Neuronal stem cell (in vitro differentiated cells): Measurements from ENCODE around the gene RPIA.
"Not testable (repeated sequence)": the region's sequence is repeated elsewhere in the genome, so short reads cannot be mapped to it uniquely, and the experiment has no call there.

ENCODE experiments used
- DNase-seq: peaks from one replicate; pipeline ENCODE4 v3.0.0-alpha.2; 2013; ENCODE audit warnings: low spot score
- H2AFZ ChIP-seq: one replicate; pipeline ENCODE4 v1.6.1; 2013; ENCODE audit warnings: mild to moderate bottlenecking, low read length, inconsistent platforms
- H2AK5ac ChIP-seq: 2 replicates; pipeline ENCODE4 v1.6.1; 2013; ENCODE audit warnings: low read depth, mild to moderate bottlenecking, inconsistent platforms, low read length, moderate library complexity, mixed read lengths
- H2BK120ac ChIP-seq: 2 replicates; pipeline ENCODE4 v1.6.1; 2013; ENCODE audit warnings: low read depth, mild to moderate bottlenecking, inconsistent platforms, low read length, moderate library complexity, mixed read lengths
- H2BK12ac ChIP-seq: one replicate; pipeline ENCODE4 v1.6.1; 2013; ENCODE audit warnings: low read length, inconsistent platforms
- H2BK15ac ChIP-seq: 2 replicates; pipeline ENCODE4 v1.6.1; 2013; ENCODE audit warnings: mild to moderate bottlenecking, low read length, inconsistent platforms, mixed read lengths
- H2BK5ac ChIP-seq: one replicate; pipeline ENCODE4 v1.6.1; 2013; ENCODE audit warnings: inconsistent platforms, mild to moderate bottlenecking, low read length, moderate library complexity
- H3K14ac ChIP-seq: one replicate; pipeline ENCODE4 v1.6.1; 2013; ENCODE audit warnings: low read length, inconsistent platforms
- H3K18ac ChIP-seq: 2 replicates; pipeline ENCODE4 v1.6.1; 2013; ENCODE audit warnings: low read length, inconsistent platforms
- H3K23ac ChIP-seq: 2 replicates; pipeline ENCODE4 v1.6.1; 2013; ENCODE audit warnings: low read depth, mild to moderate bottlenecking, mixed read lengths, low read length, inconsistent platforms; ENCODE audit not compliant: poor library complexity
- H3K27ac ChIP-seq: replicated peaks from 3 replicates; pipeline ENCODE4 v1.5.1; 2013; ENCODE audit warnings: low read length, inconsistent platforms
- H3K27me3 ChIP-seq, 3 experiments: 2 replicates each; pipeline ENCODE4 v1.6.1; 2013; ENCODE audit warnings: low read length in 3 of 3, mild to moderate bottlenecking in 2 of 3, inconsistent platforms in 1 of 3, low read depth in 1 of 3, mixed read lengths in 1 of 3, moderate library complexity in 1 of 3; ENCODE audit not compliant: control insufficient read depth in 3 of 3, insufficient read depth in 3 of 3
- H3K36me3 ChIP-seq, 2 donors: replicated peaks in 1 of 2; 2 replicates each; pipeline ENCODE4 v1.6.1; 2013; ENCODE audit warnings: low read length in 2 of 2; ENCODE audit not compliant: control insufficient read depth in 2 of 2, insufficient read depth in 2 of 2
- H3K4ac ChIP-seq: 2 replicates; pipeline ENCODE4 v1.6.1; 2013; ENCODE audit warnings: inconsistent platforms, mild to moderate bottlenecking, low read length, moderate library complexity
- H3K4me1 ChIP-seq, 2 donors: 1 replicate in 1 of 2; 2 replicates in 1 of 2; pipeline ENCODE4 v1.6.1; 2013; ENCODE audit warnings: low read length in 2 of 2, low read depth in 1 of 2; ENCODE audit not compliant: control insufficient read depth in 2 of 2, insufficient read depth in 1 of 2
- H3K4me2 ChIP-seq: one replicate; pipeline ENCODE4 v1.6.1; 2013; ENCODE audit warnings: mild to moderate bottlenecking, low read length, inconsistent platforms; ENCODE audit not compliant: insufficient read depth, poor library complexity, severe bottlenecking
- H3K4me3 ChIP-seq, 2 donors: 2 replicates each; pipeline ENCODE4 v1.5.1; 2013; ENCODE audit warnings: low read length in 2 of 2, mild to moderate bottlenecking in 2 of 2, inconsistent platforms in 1 of 2, moderate library complexity in 1 of 2
- H3K79me1 ChIP-seq: one replicate; pipeline ENCODE4 v1.6.1; 2013; ENCODE audit warnings: low read depth, mild to moderate bottlenecking, inconsistent platforms, low read length, moderate library complexity
- H3K9ac ChIP-seq: one replicate; pipeline ENCODE4 v1.6.1; 2013; ENCODE audit warnings: mild to moderate bottlenecking, low read depth, low read length, inconsistent platforms; ENCODE audit not compliant: poor library complexity
- H3K9me3 ChIP-seq, 2 donors: replicated peaks in 1 of 2; 2 replicates each; pipeline versions ENCODE3 to v1.6.1; 2013; ENCODE audit warnings: low read length in 2 of 2, mild to moderate bottlenecking in 2 of 2, inconsistent platforms in 1 of 2, low read depth in 1 of 2, mixed read lengths in 1 of 2, moderate library complexity in 1 of 2; ENCODE audit not compliant: control insufficient read depth in 2 of 2, insufficient read depth in 1 of 2
- H4K8ac ChIP-seq: one replicate; pipeline ENCODE4 v1.6.1; 2013; ENCODE audit warnings: low read depth, mild to moderate bottlenecking, inconsistent platforms, low read length, moderate library complexity
- H4K91ac ChIP-seq: one replicate; pipeline ENCODE4 v1.6.1; 2013; ENCODE audit warnings: low read length, low read depth, mild to moderate bottlenecking, inconsistent platforms; ENCODE audit not compliant: poor library complexity
- WGBS, 2 donors: extraction: QIAGEN DNeasy Blood & Tissue Kit; methylation state at CpG; one replicate each; pipeline ENCODE4 v1.1.7; 2013; ENCODE audit warnings: missing lambda C conversion rate in 2 of 2, mixed read lengths in 1 of 2; ENCODE audit not compliant: insufficient read length in 2 of 2, insufficient replicate concordance in 1 of 2; ENCODE audit errors: extremely low coverage in 2 of 2; 5-methylcytosine and 5-hydroxymethylcytosine counted together

RPIA gene

GRCh38 chr2:88764141-88764849 is 72.8 kb downstream of the RPIA start:
- H4K91ac ChIP-seq = no peak overlapping the region
- H2BK12ac ChIP-seq = no peak overlapping the region
- no peak overlapping the region for H3K4me2 ChIP-seq
- peaks cover 0 to 5% of the 10 kb centered on the region in 2 donors for H3K4me1 ChIP-seq
- no peaks in the 10 kb centered on the region for H3K79me1 ChIP-seq
- peak overlapping the region; percentile 85 for H3K23ac ChIP-seq
- peaks cover 4% of the 10 kb centered on the region in 2 donors for H3K9me3 ChIP-seq
- DNase-seq = no peak
- H4K8ac ChIP-seq = no peak overlapping the region
- peak overlapping the region; percentile 75 for H2BK120ac ChIP-seq
- no peak overlapping the region for H3K4ac ChIP-seq
- H2AK5ac ChIP-seq = peak overlapping the region; percentile 53
- H2AFZ ChIP-seq = no peak overlapping the region
- peak overlapping the region in 1 of 2 donors; percentile 42 for H3K4me3 ChIP-seq
- peaks cover 3 to 23% (median 14%) of the 10 kb centered on the region in 3 experiments for H3K27me3 ChIP-seq
- no peaks in the 10 kb centered on the region for H3K36me3 ChIP-seq
- no CpG with 5 or more reads among the region's 19 CpGs for WGBS, 2 donors
- H2BK15ac ChIP-seq = peak overlapping the region; percentile 81
- H2BK5ac ChIP-seq = peak overlapping the region; percentile 48
- no peak overlapping the region for H3K27ac ChIP-seq
- H3K14ac ChIP-seq = no peak overlapping the region
- H3K18ac ChIP-seq = peak overlapping the region; percentile 94
- no peak overlapping the region for H3K9ac ChIP-seq

GRCh38 chr2:88764850-88765153 is 73.3 kb downstream of the RPIA start:
- no peak for DNase-seq
- peak overlapping the region; percentile 84 for H3K9ac ChIP-seq
- H3K4me1 ChIP-seq = peaks cover 0 to 5% of the 10 kb centered on the region in 2 donors
- H4K91ac ChIP-seq = no peak overlapping the region
- peak overlapping the region; percentile 37 for H3K4ac ChIP-seq
- H3K4me3 ChIP-seq = peak overlapping the region; percentile 42 to 78
- H3K27ac ChIP-seq = no peak overlapping the region
- H2BK15ac ChIP-seq = peak overlapping the region; percentile 81
- peaks cover 4% of the 10 kb centered on the region in 2 donors for H3K9me3 ChIP-seq
- H3K36me3 ChIP-seq = no peaks in the 10 kb centered on the region
- no peak overlapping the region for H2BK120ac ChIP-seq
- peak overlapping the region; percentile 98 for H2AFZ ChIP-seq
- peak overlapping the region; percentile 85 for H3K23ac ChIP-seq
- H2BK12ac ChIP-seq = peak overlapping the region; percentile 16
- no peak overlapping the region for H3K14ac ChIP-seq
- H2AK5ac ChIP-seq = no peak overlapping the region
- H3K79me1 ChIP-seq = no peaks in the 10 kb centered on the region
- peak overlapping the region; percentile 94 for H3K18ac ChIP-seq
- H3K27me3 ChIP-seq = peaks cover 3 to 23% (median 14%) of the 10 kb centered on the region in 3 experiments
- H2BK5ac ChIP-seq = peak overlapping the region; percentile 48
- no CpG with 5 or more reads among the region's 22 CpGs for WGBS, 2 donors
- peak overlapping the region; percentile 72 for H4K8ac ChIP-seq
- H3K4me2 ChIP-seq = peak overlapping the region; percentile 80

GRCh38 chr2:88765154-88765888 is 73.8 kb downstream of the RPIA start:
- H2BK5ac ChIP-seq = peak overlapping the region; percentile 48
- H3K79me1 ChIP-seq = no peaks in the 10 kb centered on the region
- H2BK120ac ChIP-seq = no peak overlapping the region
- peak overlapping the region; percentile 99 for H3K14ac ChIP-seq
- H3K9ac ChIP-seq = peak overlapping the region; percentile 84
- peak overlapping the region; percentile 73 for H2BK12ac ChIP-seq
- peak overlapping the region; percentile 42 to 78 for H3K4me3 ChIP-seq
- H3K18ac ChIP-seq = peak overlapping the region; percentile 94
- H2AFZ ChIP-seq = peak overlapping the region; percentile 98
- H3K4me1 ChIP-seq = peaks cover 0 to 5% of the 10 kb centered on the region in 2 donors
- no peaks in the 10 kb centered on the region for H3K36me3 ChIP-seq
- H3K9me3 ChIP-seq = peaks cover 4% of the 10 kb centered on the region in 2 donors
- H4K8ac ChIP-seq = peak overlapping the region; percentile 72
- peaks cover 3 to 23% (median 14%) of the 10 kb centered on the region in 3 experiments for H3K27me3 ChIP-seq
- DNase-seq = peak; percentile 30
- H3K23ac ChIP-seq = peak overlapping the region; percentile 85
- H4K91ac ChIP-seq = no peak overlapping the region
- H3K4me2 ChIP-seq = peak overlapping the region; percentile 80
- no peak overlapping the region for H2AK5ac ChIP-seq
- H3K27ac ChIP-seq = no peak overlapping the region
- H3K4ac ChIP-seq = peak overlapping the region; percentile 37
- peak overlapping the region; percentile 81 for H2BK15ac ChIP-seq
- WGBS, 2 donors = no CpG with 5 or more reads among the region's 75 CpGs

GRCh38 chr2:88765889-88766481 is 74.5 kb downstream of the RPIA start:
- Histone ChIP-seq H2AFZ (peak overlapping the region; percentile 98), H2BK5ac (peak overlapping the region; percentile 48), H3K14ac (peak overlapping the region; percentile 99), H3K9ac (peak overlapping the region; percentile 84), H3K18ac (peak overlapping the region; percentile 94), H3K4me3 (peak overlapping the region; percentile 42 to 78), H3K27me3 (peaks cover 3 to 23% (median 14%) of the 10 kb centered on the region in 3 experiments), H3K4me2 (peak overlapping the region; percentile 80)
- not testable (repeated sequence) for H4K8ac ChIP-seq, H3K4me1 ChIP-seq, DNase-seq, H2AK5ac ChIP-seq, H3K9me3 ChIP-seq, H3K36me3 ChIP-seq, H4K91ac ChIP-seq, H2BK120ac ChIP-seq, H3K79me1 ChIP-seq, H2BK15ac ChIP-seq, H3K27ac ChIP-seq, H2BK12ac ChIP-seq, H3K23ac ChIP-seq, H3K4ac ChIP-seq
- no CpG with 5 or more reads among the region's 24 CpGs for WGBS, 2 donors
